ENCODE results near the gene MAP2K3.
"Not testable (repeated sequence)": the region's sequence is repeated elsewhere in the genome, so short reads cannot be mapped to it uniquely, and the experiment has no call there.

MAP2K3 gene

GRCh38 chr17:21337981-21338625 is 53.6 kb downstream of the MAP2K3 start:
- DNase-seq, result not testable (repeated sequence)

DNA sequence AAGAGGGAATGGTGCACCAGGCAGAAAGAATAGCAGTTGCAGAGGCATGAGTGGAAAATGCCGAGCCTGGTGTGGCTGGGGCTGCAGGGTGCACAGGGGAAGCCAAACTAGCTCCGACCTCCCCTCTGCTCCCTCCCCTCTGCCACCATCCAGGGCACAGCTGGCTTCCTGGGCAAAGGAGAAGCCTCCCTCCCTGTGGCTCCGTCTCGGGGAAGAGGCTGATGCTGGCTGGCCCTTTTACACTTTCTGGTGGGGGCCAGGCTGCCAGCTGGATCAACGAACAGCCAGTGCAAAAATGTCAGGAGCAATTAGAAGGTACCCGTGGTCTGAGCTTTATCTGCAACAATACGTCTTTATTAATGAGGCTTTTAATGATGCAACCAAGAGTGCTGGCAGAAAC is 54.5 kb downstream of the MAP2K3 start:
- DNase-seq, result no peak

GRCh38 chr17:21339571-21339970 is 55.1 kb downstream of the MAP2K3 start:
- not testable (repeated sequence) for DNase-seq

DNA sequence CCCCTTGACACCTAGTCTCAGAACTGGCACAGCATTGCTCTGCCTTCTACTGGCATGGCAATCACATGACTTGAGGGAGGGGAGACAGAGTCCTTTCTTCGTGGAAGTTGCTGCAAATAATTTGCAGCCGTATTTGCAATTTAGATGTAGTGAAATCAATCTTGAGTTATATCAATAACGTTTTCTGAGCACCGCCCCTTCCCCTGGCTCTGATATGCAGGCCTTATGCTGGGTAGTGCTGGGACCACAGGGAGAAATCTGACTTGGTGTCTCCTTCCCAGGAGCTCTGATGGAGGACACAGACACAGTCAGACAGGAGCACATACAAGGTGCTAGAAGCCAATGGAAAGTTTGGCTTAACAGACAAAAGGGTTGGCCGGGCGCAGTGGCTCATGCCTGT is 55.9 kb downstream of the MAP2K3 start:
- not testable (repeated sequence) for DNase-seq

GRCh38 chr17:21341279-21341678 is 56.8 kb downstream of the MAP2K3 start:
- not testable (repeated sequence) for DNase-seq

DNA sequence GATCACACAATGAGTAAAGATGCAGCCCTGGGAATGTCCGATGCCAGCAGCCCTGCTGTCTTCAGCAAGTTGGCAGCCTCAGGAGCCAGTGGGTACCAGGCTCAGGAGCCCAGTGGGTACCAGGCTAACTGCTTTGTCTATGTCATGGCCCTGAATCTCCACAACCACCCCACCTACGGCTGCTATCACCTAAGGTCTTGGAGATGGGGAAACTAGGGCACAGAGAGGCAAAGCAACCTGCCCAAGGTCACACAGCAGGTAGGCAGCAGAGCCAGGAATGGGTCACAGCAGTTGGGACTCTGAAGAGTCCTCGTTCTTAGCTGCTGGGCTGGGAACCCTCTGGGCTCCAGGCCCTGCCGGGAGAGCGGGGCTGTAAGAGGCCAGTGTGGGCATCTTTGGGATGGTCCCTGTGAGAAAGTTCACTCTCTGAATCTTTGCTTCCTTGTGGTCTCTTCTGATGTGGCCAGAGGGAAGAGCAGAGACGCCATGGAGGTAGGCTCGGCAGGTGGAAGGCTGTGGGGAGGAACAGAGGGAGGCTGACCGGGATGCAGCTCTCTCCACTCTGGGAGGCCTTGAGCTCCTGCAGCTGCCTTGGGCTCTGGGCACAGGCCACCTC is 57.5 kb downstream of the MAP2K3 start:
- not testable (repeated sequence) for DNase-seq

- DNase-seq, result not testable (repeated sequence)
Observed at GRCh38 chr17:21343061-21343949, 58.8 kb downstream of the MAP2K3 start.

DNA sequence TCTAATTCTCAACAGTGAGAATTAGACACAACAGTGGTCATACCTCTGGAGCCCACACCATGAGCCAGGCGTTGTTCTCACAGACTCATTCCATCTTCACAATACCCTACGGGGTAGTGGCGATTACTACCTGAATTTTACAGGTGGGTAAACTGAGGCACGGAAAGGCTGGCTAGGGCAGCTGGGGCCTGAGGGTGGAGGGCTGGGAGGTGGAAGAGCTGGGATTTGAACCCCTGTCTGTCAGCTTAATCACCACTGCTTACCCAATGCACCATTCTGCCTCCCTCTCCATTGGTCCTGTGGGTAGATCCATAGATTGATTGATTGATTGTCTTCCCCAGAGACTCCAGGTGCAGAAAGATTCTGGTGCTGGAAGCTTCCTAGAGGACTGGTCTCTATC is 60.3 kb downstream of the MAP2K3 start:
- DNase-seq, result not testable (repeated sequence)

DNA sequence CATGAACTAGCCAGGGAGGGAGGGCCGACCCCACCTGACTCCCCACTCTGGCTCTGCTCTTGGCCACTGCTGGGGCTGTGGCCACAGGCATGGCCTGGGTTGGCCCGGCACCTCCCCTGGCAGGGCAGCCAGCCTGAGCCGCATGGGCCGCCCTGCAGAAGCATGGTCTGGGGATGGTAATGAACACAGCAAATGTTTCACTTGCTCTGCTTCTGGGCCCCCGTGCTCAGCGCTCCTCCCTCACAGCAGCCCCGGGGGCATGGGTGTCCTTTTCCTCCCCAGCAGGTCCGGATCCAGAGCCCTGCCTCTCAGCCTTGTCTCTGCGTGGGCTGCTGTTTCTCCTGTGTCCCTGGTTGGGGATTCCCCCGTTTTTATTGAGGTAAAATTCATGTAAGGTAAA is 60.7 kb downstream of the MAP2K3 start:
- DNase-seq, result no peak

DNA sequence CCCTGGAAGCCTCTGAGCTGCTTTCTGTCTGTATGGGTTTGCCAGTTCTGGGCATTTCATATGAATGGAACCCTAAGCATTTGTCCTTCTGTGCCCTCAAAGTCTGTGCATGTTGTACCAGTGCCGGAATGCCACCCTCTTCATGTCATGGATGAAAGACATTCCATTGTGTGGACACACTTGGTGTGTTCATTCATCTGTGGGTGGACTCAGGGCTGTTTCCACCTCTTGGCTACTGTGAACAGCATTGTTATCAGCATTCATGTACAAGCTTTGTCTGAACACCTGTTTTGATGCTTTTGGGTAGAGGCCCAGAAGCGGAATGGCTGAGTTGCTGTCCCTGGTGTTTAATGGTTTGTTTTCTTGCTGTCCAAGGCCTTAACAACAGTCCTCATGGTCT is 61.6 kb downstream of the MAP2K3 start:
- DNase-seq, result not testable (repeated sequence)

DNA sequence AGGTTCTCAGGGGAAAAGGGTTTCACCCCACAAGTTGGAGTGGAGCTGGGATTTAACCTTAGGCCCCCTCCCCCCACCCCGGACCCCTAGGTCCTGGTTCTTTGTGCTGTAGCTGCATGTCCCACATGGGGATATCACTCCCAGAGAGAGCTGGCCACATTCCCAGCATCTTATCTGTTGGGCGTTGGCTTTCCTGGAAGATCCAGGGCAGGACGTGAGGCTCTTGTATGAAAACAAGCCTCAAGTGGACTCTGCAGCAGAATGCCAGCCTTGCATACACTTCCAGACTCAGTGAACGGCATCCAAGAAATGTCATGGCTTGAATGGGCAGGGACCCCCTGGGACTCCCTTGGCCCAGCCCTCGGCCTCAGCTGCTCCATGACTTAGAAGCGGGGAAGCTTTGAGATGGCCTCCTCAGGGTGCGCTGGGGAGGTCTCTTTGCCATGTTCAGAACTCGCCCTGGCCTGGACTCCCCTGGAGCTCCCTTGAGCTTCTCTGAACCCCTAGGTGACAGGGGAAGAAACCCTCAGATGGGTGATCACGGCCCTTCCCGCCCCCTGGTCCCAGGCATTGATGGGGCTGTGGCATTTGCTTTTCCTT is 62.2 kb downstream of the MAP2K3 start:
- DNase-seq, result not testable (repeated sequence)

GRCh38 chr17:21347660-21348059 is 63.1 kb downstream of the MAP2K3 start:
- not testable (repeated sequence) for DNase-seq

DNA sequence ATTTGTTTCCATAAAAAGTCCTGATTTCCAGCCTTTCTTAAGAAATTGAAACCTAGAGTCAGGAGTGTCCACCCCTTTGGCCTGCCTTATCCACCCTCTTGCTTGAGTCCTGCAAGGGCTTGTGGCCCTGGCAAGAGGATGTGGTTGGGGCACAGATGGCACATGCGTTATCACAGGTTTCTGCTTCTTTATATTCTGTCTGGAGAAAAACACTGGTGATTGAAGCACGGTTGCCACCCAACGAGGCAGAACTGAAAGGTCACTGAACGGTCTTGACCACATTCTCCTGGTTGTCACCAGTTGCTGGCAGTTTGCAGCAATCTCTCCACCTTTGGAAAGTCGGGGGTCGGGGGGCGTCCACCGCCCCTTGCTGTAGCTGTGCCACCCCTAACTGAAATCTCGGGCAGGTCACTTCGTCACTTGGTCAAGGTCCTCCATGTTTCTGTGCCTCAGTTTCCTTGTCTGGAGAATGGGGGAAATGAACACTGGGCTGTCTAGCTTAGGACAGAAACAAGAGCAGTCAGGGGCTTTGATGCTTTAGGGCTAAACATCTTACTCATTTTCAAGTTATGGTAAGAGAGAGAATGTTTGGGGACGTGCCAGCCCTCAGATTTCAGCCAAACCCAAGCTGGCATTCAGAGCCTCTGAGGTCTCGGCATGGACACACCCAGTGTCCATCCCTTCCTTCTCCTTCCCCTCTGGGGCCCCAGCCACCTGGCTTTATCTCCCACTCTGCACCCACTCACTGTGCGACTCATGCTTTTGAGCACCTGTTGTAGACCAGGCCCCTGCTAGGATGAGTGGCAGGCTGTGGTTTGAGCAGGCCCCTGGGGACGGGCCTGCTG is 63.8 kb downstream of the MAP2K3 start:
- not testable (repeated sequence) for DNase-seq

DNA sequence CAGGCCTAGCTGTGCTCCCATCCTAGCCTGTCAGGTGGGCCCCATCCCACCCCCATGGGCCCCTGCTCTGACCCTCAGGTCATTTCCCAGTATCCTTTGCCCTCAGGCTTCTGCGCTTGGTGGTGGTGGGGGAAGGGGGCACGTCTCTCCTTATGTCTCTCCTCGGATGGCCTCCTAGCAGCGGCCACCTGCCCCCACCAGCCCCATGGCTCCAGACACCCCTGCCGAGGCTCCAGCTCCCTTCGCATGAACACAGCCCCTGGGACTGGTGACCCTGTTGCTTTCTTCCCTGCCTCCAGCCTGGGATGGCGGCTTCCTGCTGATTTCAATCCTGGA is 64.4 kb downstream of the MAP2K3 start:
- not testable (repeated sequence) for DNase-seq

- not testable (repeated sequence) for DNase-seq
Observed at GRCh38 chr17:21349358-21350050, 65.0 kb downstream of the MAP2K3 start.

DNA sequence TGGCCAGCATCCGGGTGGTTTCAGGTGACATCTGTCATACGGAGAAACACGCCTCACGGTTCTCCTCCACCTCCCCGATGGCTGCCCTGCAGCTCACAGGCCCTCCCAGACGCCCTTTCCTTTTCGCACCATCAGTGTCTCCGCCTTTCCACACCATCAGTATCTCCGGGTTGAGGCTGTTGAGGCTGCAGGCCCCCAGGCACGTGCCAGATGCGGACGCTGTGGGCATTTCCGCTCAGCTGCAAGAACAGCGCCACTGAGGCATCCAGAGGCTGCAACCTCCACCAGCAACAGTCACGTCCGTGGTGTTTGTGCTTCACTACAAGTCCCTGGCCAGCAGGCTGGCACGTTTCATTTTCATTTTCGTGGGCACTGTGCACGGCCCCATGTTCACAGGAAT is 66.0 kb downstream of the MAP2K3 start:
- DNase-seq, result not testable (repeated sequence)

- DNase-seq, result no peak
Observed at GRCh38 chr17:21351366-21352065, 67.0 kb downstream of the MAP2K3 start.

DNA sequence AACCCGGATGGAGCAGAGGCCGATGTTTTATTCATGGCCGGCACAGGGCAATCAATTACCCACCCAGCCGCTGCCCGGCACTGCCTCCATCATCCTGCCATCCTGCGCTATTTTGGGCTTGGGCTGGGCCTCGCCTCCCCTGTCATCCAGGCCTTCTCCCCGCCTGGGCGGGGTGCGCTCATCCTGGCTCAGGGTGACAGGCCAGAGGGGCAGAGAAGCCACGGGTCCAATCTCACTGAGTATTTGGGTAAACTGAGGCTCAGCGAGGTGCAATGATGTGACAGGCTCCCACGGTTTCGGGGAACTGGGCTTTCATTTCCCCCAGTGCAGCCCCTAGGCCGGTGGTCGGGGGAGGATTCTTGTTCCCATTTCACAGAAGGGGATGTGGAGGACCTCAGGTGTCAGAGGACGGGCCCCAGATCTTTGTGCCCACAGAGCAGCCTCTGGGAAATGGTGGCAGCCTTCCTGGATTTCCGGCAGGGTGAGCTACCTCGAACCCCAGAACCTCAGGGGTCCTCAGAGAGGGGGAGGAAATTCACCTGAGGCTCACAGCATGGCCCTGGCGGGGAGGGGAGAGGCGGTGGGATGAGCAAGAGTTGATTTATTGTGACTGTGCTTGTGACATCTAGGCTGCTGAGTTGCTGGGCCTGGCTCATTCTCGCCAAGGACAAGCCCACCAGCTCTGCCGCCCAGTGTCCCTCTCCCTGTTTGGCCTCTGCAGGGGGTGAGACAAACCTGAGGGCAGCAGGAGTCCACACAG is 67.9 kb downstream of the MAP2K3 start:
- no peak for DNase-seq

DNA sequence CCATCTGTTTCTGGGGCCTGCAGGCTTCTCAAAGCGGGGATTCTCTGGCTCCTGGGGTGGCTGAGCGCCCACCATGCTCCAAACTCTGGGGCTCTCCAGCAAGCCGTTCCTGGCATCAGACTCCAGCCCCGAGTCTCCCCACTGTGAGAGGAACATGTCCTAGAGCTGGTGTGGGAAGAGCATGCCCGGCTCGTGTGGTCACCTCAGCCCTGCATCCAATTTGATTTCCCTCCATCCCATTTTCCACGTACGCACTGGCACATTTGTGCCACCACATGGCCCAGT is 68.4 kb downstream of the MAP2K3 start:
- DNase-seq, result no peak

GRCh38 chr17:21353326-21354010 is 69.0 kb downstream of the MAP2K3 start:
- no peak for DNase-seq

All from HCEC 1CT (cell line).